Fibroblast of mammary gland (primary cell): ENCODE measurements around the gene MAST3.

Experiments
- DNase-seq: peaks from one replicate; pipeline ENCODE4 v3.0.0-alpha.2; 2010; ENCODE audit warnings: low read depth
- H3K4me3 ChIP-seq: 2 replicates; pipeline ENCODE4 v1.5.1; 2011; ENCODE audit warnings: low read depth, mild to moderate bottlenecking, low read length, moderate library complexity; ENCODE audit not compliant: control insufficient read depth
- CTCF ChIP-seq: conservative IDR thresholded peaks from 2 replicates; pipeline ENCODE4 v1.5.1; 2011; ENCODE audit warnings: low read depth, low read length, inconsistent platforms; ENCODE audit not compliant: control insufficient read depth, insufficient read depth

The MAST3 gene

GRCh38 chr19:18192673-18193387 lies 95.3 kb downstream of the MAST3 start, which contains the start of gene MPV17L2:
MPV17L2 (plus strand) TSS chr19:18193218; CDS start chr19:18193282, 64 bp downstream.
- H3K4me3 ChIP-seq, result peak within 1 kb of the TSS; percentile 77
- TF ChIP-seq CTCF, result no peak
- peak; percentile 100 for DNase-seq

- H3K4me3 ChIP-seq, result peak overlapping the region; percentile 77
- no peak for TF ChIP-seq CTCF
- peak; percentile 8 for DNase-seq
Measured at GRCh38 chr19:18193388-18194180, 96.0 kb downstream of the MAST3 start.

- peak overlapping the region; percentile 77 for H3K4me3 ChIP-seq
- no peak for TF ChIP-seq CTCF
- no peak for DNase-seq
Measured at GRCh38 chr19:18194181-18194530, 96.6 kb downstream of the MAST3 start.

- peak overlapping the region; percentile 77 for H3K4me3 ChIP-seq
- DNase-seq, result peak; percentile 57
- TF ChIP-seq CTCF, result no peak
Measured at GRCh38 chr19:18194554-18195238, 97.1 kb downstream of the MAST3 start.

GRCh38 chr19:18196511-18196845 lies 98.9 kb downstream of the MAST3 start:
- no peak for DNase-seq
- no peak overlapping the region for H3K4me3 ChIP-seq
- TF ChIP-seq CTCF, result no peak

- no peak overlapping the region for H3K4me3 ChIP-seq
- no peak for TF ChIP-seq CTCF
- DNase-seq, result no peak
Measured at GRCh38 chr19:18197306-18197705, 99.7 kb downstream of the MAST3 start.
